ENCODE data around the gene CEP85. TPM values are rescaled to one million over a fixed set of nuclear protein-coding genes. Genes with fewer than 3 reads are reported as not detected.

CEP85 gene
- total and polyA plus RNA-seq, 10 of the 15 experiments (the other 5 are each of a cell fraction or from before 2014, with no cell fraction given) = 8.4 to 26.8 (median 21.5) TPM

DNA sequence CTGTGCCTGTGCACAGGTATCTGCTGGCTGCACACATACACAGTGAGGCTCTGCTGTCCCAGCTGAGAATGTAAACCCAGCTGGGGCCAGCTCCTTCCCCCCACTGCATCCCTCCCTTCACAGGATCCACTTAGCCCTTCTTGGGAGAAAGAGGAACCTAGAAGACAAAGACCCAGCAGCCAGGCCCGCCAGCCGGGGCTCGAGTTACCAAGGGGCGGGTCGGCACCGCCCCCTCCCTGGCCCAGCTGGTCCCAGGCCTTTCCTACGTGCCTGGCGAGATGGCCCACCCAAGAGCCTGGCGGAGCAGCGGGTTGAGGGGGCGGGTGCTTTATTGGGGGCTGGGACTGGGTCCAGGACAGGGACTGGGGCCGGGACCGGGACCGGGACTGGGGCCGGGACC is 48.0 kb downstream of the CEP85 start (continued):
- TF ChIP-seq, protein P1, sequence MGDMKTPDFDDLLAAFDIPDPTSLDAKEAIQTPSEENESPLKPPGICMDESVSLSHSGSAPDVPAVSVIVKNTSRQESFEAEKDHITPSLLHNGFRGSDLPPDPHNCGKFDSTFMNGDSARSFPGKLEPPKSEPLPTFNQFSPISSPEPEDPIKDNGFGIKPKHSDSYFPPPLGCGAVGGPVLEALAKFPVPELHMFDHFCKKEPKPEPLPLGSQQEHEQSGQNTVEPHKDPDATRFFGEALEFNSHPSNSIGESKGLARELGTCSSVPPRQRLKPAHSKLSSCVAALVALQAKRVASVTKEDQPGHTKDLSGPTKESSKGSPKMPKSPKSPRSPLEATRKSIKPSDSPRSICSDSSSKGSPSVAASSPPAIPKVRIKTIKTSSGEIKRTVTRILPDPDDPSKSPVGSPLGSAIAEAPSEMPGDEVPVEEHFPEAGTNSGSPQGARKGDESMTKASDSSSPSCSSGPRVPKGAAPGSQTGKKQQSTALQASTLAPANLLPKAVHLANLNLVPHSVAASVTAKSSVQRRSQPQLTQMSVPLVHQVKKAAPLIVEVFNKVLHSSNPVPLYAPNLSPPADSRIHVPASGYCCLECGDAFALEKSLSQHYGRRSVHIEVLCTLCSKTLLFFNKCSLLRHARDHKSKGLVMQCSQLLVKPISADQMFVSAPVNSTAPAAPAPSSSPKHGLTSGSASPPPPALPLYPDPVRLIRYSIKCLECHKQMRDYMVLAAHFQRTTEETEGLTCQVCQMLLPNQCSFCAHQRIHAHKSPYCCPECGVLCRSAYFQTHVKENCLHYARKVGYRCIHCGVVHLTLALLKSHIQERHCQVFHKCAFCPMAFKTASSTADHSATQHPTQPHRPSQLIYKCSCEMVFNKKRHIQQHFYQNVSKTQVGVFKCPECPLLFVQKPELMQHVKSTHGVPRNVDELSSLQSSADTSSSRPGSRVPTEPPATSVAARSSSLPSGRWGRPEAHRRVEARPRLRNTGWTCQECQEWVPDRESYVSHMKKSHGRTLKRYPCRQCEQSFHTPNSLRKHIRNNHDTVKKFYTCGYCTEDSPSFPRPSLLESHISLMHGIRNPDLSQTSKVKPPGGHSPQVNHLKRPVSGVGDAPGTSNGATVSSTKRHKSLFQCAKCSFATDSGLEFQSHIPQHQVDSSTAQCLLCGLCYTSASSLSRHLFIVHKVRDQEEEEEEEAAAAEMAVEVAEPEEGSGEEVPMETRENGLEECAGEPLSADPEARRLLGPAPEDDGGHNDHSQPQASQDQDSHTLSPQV (IDR thresholded peaks at IDR 0.05) = no peak
- no peak for TF ChIP-seq SMC3 (IDR thresholded peaks at IDR 0.05; ENCODE audit: borderline replicate concordance, low read length)
- TF ChIP-seq, protein P2, sequence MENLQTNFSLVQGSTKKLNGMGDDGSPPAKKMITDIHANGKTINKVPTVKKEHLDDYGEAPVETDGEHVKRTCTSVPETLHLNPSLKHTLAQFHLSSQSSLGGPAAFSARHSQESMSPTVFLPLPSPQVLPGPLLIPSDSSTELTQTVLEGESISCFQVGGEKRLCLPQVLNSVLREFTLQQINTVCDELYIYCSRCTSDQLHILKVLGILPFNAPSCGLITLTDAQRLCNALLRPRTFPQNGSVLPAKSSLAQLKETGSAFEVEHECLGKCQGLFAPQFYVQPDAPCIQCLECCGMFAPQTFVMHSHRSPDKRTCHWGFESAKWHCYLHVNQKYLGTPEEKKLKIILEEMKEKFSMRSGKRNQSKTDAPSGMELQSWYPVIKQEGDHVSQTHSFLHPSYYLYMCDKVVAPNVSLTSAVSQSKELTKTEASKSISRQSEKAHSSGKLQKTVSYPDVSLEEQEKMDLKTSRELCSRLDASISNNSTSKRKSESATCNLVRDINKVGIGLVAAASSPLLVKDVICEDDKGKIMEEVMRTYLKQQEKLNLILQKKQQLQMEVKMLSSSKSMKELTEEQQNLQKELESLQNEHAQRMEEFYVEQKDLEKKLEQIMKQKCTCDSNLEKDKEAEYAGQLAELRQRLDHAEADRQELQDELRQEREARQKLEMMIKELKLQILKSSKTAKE (IDR thresholded peaks at IDR 0.05; ENCODE audit: low read depth, poor library complexity, severe bottlenecking) = no peak

DNA sequence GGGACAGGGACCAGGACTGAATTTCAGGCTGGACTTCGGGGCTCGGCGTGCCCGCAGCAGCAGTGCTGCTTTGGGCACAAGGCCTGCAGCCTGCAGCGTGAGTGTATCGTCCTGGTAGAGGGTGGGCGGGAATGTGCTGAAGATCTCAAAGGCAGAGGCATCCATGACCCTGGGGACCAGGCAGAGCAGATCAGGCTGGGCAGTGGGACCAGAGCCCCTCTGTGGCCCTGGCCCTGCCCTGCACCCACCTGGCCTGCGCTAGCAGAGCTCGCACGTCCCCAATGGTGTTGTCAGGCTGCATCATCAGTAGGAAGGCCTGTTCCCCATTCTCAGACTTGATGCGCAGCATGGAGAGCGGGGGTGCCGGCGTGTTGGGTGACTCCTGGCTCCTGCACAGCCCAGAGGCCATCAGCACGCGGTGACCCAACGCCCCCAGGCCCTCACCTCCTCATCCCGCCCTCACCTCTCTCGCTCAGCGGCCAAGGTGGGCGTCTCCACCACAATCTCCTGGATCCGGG is 48.5 kb downstream of the CEP85 start:
- peaks cover 26% of the 10 kb centered on the region for H3K79me2 ChIP-seq (ENCODE audit: control insufficient read depth, insufficient read depth, low read length)
- ChIA-PET CTCF (interaction anchor here (0.9 to 18.0 kb wide), 5 partner anchors 37 to 134 kb away, joined by 3 to 879 read pairs (median 89); partner anchors contain the start of gene CD52), SMC1A (ENCODE audit: uncharacterized antibody, unreplicated experiment) (interaction anchor here (9.1 to 11.1 kb wide), 2 partner anchors 38 kb away, joined by 119 to 474 read pairs; partner anchors contain the start of gene CD52), POLR2A (interaction anchor here (2.0 to 9.2 kb wide), 2 partner anchors 36 kb away, joined by 11 to 253 read pairs; partner anchors contain the start of gene CD52), RAD21 (ENCODE audit: unreplicated experiment) (interaction anchor here (1.0 to 8.9 kb wide), 3 partner anchors 25 to 37 kb away, joined by 3 to 477 read pairs (median 113); partner anchors contain the start of gene CD52)
- no peak for DNase-seq (ENCODE audit: low read depth, low spot score)
- no peak overlapping the region for H3K9ac ChIP-seq (ENCODE audit: control insufficient read depth, insufficient read depth, low read length)
- peaks cover 59% of the 10 kb centered on the region for H3K4me1 ChIP-seq (ENCODE audit: control insufficient read depth, insufficient read depth, low read length)
- no TSS peak for BruUV-seq (replicated peaks)
- TF ChIP-seq CBFB (IDR thresholded peaks at IDR 0.05; ENCODE audit: low read depth) = no peak
- TF ChIP-seq ZSCAN29 (IDR thresholded peaks at IDR 0.05) = no peak
- TF ChIP-seq RELA (IDR thresholded peaks at IDR 0.05; ENCODE audit: borderline replicate concordance, partially characterized antibody) = no peak
- TF ChIP-seq NFIC (IDR thresholded peaks at IDR 0.05; ENCODE audit: low read depth, low read length) = no peak
- TF ChIP-seq YY1 (IDR thresholded peaks at IDR 0.05; ENCODE audit: low read depth, low read length) = no peak
- TF ChIP-seq POLR2A (IDR thresholded peaks at IDR 0.05; ENCODE audit: low read depth, low read length) = peak; percentile 50; the same call in 1 of the 2 replicates
- no peak for FAIRE-seq
- H3K4me3 ChIP-seq = no peak overlapping the region
- intact Hi-C loops (cut with micrococcal nuclease; ENCODE audit: unreplicated experiment) (no loop called here), in situ Hi-C loops (cut with MboI) (no loop called here)
- no peaks in the 10 kb centered on the region for H3K9me3 ChIP-seq (replicated peaks; ENCODE audit: control insufficient read depth, insufficient read depth, low read length)
- 89% methylated on average over 22 of the region's 22 CpGs for WGBS (ENCODE audit: insufficient coverage, insufficient replicate concordance, low lambda C conversion rate, missing lambda C conversion rate)
- no peak overlapping the region for H3K27ac ChIP-seq (ENCODE audit: control insufficient read depth, insufficient read depth)
- H2AFZ ChIP-seq (ENCODE audit: control insufficient read depth, low read depth, low read length) = no peak overlapping the region
- H4K20me1 ChIP-seq (ENCODE audit: control insufficient read depth, insufficient read depth) = no peaks in the 10 kb centered on the region
- H3K36me3 ChIP-seq (ENCODE audit: control insufficient read depth in 2 of 2, insufficient read depth in 2 of 2, low read length in 1 of 2) = peaks cover 4 to 8% of the 10 kb centered on the region in 2 experiments
- H3K27me3 ChIP-seq (replicated peaks in 1 of 2; ENCODE audit: control insufficient read depth in 2 of 2, insufficient read depth in 2 of 2, low read length in 1 of 2) = no peaks in the 10 kb centered on the region
- ATAC-seq = no peak
- no peak overlapping the region for H3K4me2 ChIP-seq (ENCODE audit: control insufficient read depth, insufficient read depth)
